ENCODE results near the gene MCC.

- TF ChIP-seq, protein P1, sequence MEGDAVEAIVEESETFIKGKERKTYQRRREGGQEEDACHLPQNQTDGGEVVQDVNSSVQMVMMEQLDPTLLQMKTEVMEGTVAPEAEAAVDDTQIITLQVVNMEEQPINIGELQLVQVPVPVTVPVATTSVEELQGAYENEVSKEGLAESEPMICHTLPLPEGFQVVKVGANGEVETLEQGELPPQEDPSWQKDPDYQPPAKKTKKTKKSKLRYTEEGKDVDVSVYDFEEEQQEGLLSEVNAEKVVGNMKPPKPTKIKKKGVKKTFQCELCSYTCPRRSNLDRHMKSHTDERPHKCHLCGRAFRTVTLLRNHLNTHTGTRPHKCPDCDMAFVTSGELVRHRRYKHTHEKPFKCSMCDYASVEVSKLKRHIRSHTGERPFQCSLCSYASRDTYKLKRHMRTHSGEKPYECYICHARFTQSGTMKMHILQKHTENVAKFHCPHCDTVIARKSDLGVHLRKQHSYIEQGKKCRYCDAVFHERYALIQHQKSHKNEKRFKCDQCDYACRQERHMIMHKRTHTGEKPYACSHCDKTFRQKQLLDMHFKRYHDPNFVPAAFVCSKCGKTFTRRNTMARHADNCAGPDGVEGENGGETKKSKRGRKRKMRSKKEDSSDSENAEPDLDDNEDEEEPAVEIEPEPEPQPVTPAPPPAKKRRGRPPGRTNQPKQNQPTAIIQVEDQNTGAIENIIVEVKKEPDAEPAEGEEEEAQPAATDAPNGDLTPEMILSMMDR (conservative IDR thresholded peaks at IDR 0.05; ENCODE audit: low read depth, low read length) = no peak
- TF ChIP-seq EZH2phosphoT487 (IDR thresholded peaks at IDR 0.05; ENCODE audit: borderline replicate concordance, low read length) = no peak
Observed at GRCh38 chr5:113179156-113179555, 309.1 kb downstream of the MCC start.

Measured in PC-3 (cell line).